Measurements from ENCODE around the gene KLF16. TPM values are rescaled to one million over a fixed set of nuclear protein-coding genes. Genes with fewer than 3 reads are reported as not detected.

KLF16 gene
- total RNA-seq, 6 experiments from 2014 or later, result 37.7 to 48.3 (median 41.6) TPM

DNA sequence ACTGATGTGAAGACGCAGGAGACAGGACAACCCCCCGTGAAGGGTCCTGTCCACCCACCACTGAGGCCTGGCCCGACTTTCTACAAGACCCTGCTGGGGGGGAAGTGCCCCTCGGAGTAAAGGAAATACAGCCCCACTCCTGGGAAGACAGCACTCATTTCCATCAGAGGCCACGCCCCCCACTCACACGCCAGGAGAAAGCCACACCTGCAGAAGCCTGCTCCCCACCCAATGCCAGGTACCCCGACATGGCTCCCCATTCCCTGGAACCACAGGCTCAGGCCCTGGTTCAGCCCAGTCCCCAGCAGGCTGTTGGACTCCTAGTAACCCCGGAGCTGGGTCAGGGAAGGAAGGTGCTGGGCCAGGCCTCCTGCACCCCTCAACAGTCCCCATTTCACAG, 40.4 kb downstream of the KLF16 start:
- Mint-ChIP-seq H3K4me1 (ENCODE audit: low read depth) (peaks cover 4% of the 10 kb centered on the region; the same call in 1 of the 2 replicates), H3K27ac (no peak overlapping the region), H3K36me3 (ENCODE audit: low read depth) (peaks cover 8% of the 10 kb centered on the region; the same call in 1 of the 2 replicates), H3K4me3 (no peak overlapping the region), H3K9me3 (no peaks in the 10 kb centered on the region), H3K27me3 (ENCODE audit: insufficient read depth) (no peaks in the 10 kb centered on the region; the same call in 1 of the 2 replicates)
- TF ChIP-seq, protein P1, sequence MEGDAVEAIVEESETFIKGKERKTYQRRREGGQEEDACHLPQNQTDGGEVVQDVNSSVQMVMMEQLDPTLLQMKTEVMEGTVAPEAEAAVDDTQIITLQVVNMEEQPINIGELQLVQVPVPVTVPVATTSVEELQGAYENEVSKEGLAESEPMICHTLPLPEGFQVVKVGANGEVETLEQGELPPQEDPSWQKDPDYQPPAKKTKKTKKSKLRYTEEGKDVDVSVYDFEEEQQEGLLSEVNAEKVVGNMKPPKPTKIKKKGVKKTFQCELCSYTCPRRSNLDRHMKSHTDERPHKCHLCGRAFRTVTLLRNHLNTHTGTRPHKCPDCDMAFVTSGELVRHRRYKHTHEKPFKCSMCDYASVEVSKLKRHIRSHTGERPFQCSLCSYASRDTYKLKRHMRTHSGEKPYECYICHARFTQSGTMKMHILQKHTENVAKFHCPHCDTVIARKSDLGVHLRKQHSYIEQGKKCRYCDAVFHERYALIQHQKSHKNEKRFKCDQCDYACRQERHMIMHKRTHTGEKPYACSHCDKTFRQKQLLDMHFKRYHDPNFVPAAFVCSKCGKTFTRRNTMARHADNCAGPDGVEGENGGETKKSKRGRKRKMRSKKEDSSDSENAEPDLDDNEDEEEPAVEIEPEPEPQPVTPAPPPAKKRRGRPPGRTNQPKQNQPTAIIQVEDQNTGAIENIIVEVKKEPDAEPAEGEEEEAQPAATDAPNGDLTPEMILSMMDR (IDR thresholded peaks at IDR 0.05), result no peak
- DNase-seq, result no peak

DNA sequence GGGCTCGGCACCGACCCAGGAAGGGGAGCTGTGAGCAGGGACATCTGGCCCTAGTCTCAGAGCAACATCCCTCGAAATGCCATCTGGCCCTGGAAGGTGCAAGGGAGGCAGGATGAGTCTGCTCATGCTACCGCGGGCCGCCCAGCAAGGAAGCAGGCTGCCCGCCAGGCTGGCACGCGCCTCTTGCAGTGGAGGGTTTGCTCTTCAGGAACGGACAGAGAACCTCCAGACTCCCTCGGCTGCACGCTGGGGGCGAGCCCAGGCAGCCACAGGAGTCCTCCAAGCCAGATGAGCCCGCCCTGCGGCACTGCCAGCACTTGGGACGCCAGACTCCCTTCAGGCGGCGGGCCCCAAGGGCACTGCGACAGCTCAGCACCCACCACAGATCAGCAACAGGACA, 41.2 kb downstream of the KLF16 start:
- Mint-ChIP-seq H3K27ac (no peak overlapping the region; the same call in 1 of the 2 replicates), H3K9me3 (no peaks in the 10 kb centered on the region), H3K27me3 (ENCODE audit: insufficient read depth) (no peaks in the 10 kb centered on the region; the same call in 1 of the 2 replicates), H3K4me3 (no peak overlapping the region), H3K36me3 (ENCODE audit: low read depth) (peaks cover 8% of the 10 kb centered on the region; the same call in 1 of the 2 replicates), H3K4me1 (ENCODE audit: low read depth) (peaks cover 4% of the 10 kb centered on the region; the same call in 1 of the 2 replicates)
- DNase-seq, result no peak
- TF ChIP-seq, protein P1 (IDR thresholded peaks at IDR 0.05), result no peak

DNA sequence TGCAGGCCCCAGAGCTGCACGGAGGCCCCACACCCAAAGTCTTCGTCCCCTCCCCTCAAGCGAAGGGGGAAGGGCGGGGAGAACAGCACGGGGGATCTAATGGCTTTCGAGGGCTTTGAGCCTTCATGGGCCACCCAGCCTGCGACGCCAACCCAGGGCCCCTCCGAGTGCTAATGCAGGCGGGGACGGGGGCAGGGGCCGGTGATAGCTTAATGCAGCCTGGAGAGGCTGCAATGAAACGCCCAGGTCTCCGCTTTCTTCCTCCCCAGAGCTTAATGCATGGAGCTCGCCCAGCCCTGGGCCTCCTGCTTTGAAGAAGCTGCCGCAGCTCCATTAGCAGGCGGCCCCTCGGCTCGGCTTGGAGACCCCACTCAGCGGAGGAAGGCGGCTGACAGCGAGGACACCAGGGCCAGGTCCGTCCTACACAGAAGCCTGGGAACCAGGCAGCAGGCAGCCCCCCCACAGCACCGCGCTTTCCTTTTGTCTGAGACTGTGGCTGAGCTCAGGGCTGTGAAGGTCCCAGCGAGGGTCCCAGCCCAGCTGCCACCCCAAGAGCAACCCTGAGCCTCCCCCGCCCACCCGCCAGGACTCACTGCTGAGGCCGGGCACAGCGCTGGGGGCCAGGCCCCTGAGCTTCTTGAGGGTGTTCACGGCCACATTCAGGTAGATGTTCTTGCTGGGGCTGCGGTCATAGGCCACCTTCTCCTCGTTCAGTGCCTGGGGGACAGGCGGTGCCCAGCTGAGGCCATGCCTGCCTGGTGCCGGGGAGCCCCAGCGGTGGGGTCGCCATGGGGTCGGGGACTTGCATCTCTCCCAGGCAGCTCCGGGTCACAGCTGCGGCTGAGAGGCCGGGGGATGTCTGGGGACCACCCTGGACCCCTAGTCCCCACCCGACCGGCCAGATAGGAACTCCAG, 43.8 kb downstream of the KLF16 start:
- H3K4me3 Mint-ChIP-seq, result no peak overlapping the region
- H3K27me3 Mint-ChIP-seq (ENCODE audit: insufficient read depth), result no peaks in the 10 kb centered on the region; the same call in 1 of the 2 replicates
- TF ChIP-seq, protein P1 (IDR thresholded peaks at IDR 0.05), result no peak
- no peak overlapping the region for H3K27ac Mint-ChIP-seq
- H3K9me3 Mint-ChIP-seq, result no peaks in the 10 kb centered on the region
- H3K4me1 Mint-ChIP-seq (ENCODE audit: low read depth), result no peaks in the 10 kb centered on the region
- peaks cover 4% of the 10 kb centered on the region; the same call in 1 of the 2 replicates for H3K36me3 Mint-ChIP-seq (ENCODE audit: low read depth)
- no peak for DNase-seq

DNA sequence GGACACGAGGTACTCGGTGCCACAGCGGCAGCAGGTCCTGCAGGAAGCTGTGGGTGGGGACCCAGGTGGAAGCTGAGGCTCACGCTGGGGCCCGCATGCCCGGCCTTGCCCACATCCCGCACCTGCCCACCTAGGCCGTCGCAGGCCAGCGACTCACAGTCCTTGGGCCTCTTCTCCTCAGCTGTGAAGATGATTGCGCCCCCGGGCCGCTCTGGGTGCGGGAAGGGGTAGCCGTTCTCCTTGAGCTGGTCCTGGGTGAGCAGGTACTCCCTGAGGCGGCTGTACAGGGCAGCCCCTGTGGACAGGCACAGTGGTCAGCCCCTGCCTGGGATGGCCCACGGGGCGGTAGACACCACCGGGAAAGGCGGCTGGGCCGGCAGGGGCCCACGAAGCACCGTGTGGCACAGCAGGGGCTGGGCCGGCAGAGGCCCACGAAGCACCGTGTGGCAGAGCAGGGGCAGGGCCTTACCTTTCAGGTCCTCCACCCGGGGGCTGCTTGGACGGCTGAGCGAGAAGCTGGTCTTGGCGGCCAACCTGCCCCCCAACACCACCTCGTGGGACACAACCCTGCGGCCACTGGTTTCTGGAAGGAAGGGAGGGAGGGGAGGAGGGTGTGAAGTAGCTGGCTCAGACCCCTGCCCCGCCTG, 44.7 kb downstream of the KLF16 start:
- TF ChIP-seq, protein P1 (IDR thresholded peaks at IDR 0.05), result no peak
- H3K36me3 Mint-ChIP-seq (ENCODE audit: low read depth), result peaks cover 4% of the 10 kb centered on the region; the same call in 1 of the 2 replicates
- no peak for DNase-seq

DNA sequence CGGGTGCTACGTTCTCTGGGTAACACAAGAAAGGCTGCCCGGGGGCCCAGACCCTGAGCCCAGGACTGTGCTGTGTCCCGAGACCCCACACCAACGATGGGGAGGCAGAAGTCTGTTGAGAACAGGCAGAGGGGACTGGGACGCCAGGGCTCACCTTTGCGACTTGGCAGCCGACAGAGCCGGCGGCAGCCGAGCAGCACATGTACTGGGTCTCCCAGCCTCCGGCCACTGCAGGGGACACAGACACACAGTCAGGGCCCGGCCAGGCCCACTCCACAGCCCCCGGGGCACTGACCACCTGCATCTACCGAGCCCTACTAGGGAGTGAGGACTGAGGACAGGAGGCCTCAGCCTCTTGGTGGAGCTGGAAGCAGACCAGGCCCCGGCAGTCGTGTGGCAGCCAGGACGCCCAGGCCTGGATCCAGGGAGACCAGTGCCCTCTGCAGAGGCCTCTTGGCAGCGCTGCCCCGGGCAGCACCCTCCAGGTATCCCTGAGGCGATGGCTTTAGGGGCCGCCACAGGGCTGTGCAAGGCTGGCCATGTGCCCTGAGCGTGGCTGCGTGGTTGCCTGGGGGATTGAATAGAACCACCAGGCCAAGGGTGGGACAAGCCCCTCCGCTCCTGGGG, 45.7 kb downstream of the KLF16 start:
- Mint-ChIP-seq H3K36me3 (ENCODE audit: low read depth) (peaks cover 4% of the 10 kb centered on the region; the same call in 1 of the 2 replicates), H3K27me3 (ENCODE audit: insufficient read depth) (peaks cover 5% of the 10 kb centered on the region), H3K9me3 (no peaks in the 10 kb centered on the region), H3K4me1 (ENCODE audit: low read depth) (peaks cover 6% of the 10 kb centered on the region), H3K4me3 (no peak overlapping the region), H3K27ac (no peak overlapping the region)
- TF ChIP-seq, protein P1 (IDR thresholded peaks at IDR 0.05), result no peak
- DNase-seq, result no peak

More for the DNA sequence above, 44.7 kb downstream of the KLF16 start:
- Mint-ChIP-seq H3K9me3 (no peaks in the 10 kb centered on the region), H3K27me3 (ENCODE audit: insufficient read depth) (peaks cover 1% of the 10 kb centered on the region; the same call in 1 of the 2 replicates), H3K4me1 (ENCODE audit: low read depth) (no peaks in the 10 kb centered on the region), H3K27ac (no peak overlapping the region), H3K4me3 (no peak overlapping the region)

All from HFFc6 (cell line).